Heart left ventricle (tissue), 13 donors: Measurements from ENCODE around the gene HHAT.

Source experiments
- POLR2A ChIP-seq, 2 donors: fragments of 450-650 bp; IDR thresholded peaks; one replicate each; pipeline ENCODE4 v1.6.1; 2017; ENCODE audit warnings: antibody characterized with exemption in 2 of 2, mild to moderate bottlenecking in 2 of 2, moderate library complexity in 2 of 2
- TF ChIP-seq, protein P1 (sequence below), 12 donors: fragments of 200-600 bp; sonication (generic) in 4 of 12; IDR thresholded peaks; one replicate each; pipeline versions ENCODE4 v1.5.0 to v1.8.0; 2018 to 2022; ENCODE audit warnings: antibody characterized with exemption in 12 of 12, mild to moderate bottlenecking in 5 of 12
- donor health status: ischemic (EF 13 %, LVEDD 7.1; RV severe dilation, severe dysfunction).
- donor health status: DM: no; HTN: yes; CAD: no.
- donor health status: DM: no; HTN: no; CAD: no.
- donor health status: ischemic (EF 25% LVEDD 6.9; RV normal size, moderate dysfunction).
- donor health status: ischemic (EF 25% LVEDD 5.7; RV mildly dilated, moderate dysfunction).
- donor health status: ischemic (EF 35%, LVEDD 5.7; RV mildly dilated, moderate dysfunction).
- donor health status: nonischemic (EF 11% LVEDD 7.7; RV severe dilation, severe dysfunction).
- donor health status: DM: yes; HTN: yes; CAD: no.
- donor health status: PGD.
- donor health status: ischemic (EF 29% LVEDD 5.4; RV normal size, mild dysfunction).
- donor health status: nonischemic (EF 23%, LVEDD 6.1; RV moderate dilation, normal function).

GRCh38 chr1:210328746-210329503 is at the start of gene HHAT:
- TF ChIP-seq, protein P1, sequence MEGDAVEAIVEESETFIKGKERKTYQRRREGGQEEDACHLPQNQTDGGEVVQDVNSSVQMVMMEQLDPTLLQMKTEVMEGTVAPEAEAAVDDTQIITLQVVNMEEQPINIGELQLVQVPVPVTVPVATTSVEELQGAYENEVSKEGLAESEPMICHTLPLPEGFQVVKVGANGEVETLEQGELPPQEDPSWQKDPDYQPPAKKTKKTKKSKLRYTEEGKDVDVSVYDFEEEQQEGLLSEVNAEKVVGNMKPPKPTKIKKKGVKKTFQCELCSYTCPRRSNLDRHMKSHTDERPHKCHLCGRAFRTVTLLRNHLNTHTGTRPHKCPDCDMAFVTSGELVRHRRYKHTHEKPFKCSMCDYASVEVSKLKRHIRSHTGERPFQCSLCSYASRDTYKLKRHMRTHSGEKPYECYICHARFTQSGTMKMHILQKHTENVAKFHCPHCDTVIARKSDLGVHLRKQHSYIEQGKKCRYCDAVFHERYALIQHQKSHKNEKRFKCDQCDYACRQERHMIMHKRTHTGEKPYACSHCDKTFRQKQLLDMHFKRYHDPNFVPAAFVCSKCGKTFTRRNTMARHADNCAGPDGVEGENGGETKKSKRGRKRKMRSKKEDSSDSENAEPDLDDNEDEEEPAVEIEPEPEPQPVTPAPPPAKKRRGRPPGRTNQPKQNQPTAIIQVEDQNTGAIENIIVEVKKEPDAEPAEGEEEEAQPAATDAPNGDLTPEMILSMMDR (IDR thresholded peaks at IDR 0.05): peak in 4 of 12 donors; percentile 18 to 50 (median 31)
- TF ChIP-seq POLR2A (IDR thresholded peaks at IDR 0.05): peak in 1 of 2 donors; percentile 50
